ENCODE results near the gene FAM3B. TPM values are rescaled to one million over a fixed set of nuclear protein-coding genes. Genes with fewer than 3 reads are reported as not detected.
A peak's percentile ranks its signal among the peaks of the same experiment; 100 is the strongest.

FAM3B gene
- total and polyA plus RNA-seq, 9 donors, result 0.16 to 0.80 (median 0.30) TPM; not detected in 1

DNA sequence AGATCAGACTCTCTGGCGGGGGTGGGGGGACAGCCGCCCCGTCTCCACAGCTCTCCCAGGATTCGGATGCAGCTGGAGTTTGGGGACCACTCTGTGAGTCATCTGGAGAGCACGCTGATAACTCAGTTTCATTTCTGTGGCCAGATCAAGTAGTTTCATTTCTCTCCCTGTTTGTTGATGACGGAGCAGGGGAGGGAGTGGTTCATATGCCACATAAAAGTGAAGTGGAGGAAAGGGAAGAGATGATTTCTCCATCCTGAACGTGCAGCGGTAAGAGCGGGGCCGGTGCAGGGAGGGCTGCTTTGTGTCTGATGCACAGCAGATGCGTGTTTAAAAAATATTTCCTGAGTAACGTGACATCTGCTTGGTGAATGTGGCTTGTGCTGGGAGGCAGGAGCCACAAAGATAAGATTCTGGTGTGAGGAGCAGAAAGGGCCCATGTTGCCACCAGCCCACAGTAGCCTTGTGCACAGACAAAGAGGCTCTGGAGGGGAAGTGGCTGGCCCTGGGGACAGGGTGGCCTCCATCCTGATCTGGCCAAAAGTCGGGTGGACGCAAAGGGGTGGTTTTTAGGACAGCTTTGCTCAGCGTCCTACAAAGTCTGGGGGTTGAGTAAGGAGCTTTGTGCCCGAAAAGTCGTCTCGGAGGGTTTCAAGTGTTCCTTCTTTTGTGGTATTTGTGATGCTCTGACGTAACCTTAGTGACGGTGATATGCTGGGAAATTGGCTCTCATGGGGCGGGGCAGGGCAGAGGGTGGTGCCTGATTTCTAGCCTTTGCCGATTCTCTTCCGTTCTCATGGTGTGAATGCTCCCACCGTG is 45.4 kb downstream of the FAM3B start, which contains the start of gene MX2:
TSS of gene MX2 (plus strand) at position 242 of the 819 bp plus-strand sequence. CDS start 14,880 bp downstream, outside the sequence.
- Histone ChIP-seq H3K4me1 (ENCODE audit: control insufficient read depth, insufficient read depth, low read length) (peaks cover 31% of the 10 kb centered on the region), H3K36me3 (ENCODE audit: control insufficient read depth, insufficient read depth, low read length) (no peaks in the 10 kb centered on the region), H3K9me3 (replicated peaks; ENCODE audit: control insufficient read depth, low read depth, low read length) (no peaks in the 10 kb centered on the region), H3K27me3 (ENCODE audit: control insufficient read depth, insufficient read depth, low read length) (no peaks in the 10 kb centered on the region), H3K4me3 (ENCODE audit: low read length) (peak within 1 kb of the TSS; percentile 40), H3K27ac (ENCODE audit: low read length) (peak within 1 kb of the TSS; percentile 69)
- DNase-seq, result peak; percentile 80
- WGBS (ENCODE audit: insufficient coverage), result 31% methylated on average over 23 of the region's 24 CpGs

DNA sequence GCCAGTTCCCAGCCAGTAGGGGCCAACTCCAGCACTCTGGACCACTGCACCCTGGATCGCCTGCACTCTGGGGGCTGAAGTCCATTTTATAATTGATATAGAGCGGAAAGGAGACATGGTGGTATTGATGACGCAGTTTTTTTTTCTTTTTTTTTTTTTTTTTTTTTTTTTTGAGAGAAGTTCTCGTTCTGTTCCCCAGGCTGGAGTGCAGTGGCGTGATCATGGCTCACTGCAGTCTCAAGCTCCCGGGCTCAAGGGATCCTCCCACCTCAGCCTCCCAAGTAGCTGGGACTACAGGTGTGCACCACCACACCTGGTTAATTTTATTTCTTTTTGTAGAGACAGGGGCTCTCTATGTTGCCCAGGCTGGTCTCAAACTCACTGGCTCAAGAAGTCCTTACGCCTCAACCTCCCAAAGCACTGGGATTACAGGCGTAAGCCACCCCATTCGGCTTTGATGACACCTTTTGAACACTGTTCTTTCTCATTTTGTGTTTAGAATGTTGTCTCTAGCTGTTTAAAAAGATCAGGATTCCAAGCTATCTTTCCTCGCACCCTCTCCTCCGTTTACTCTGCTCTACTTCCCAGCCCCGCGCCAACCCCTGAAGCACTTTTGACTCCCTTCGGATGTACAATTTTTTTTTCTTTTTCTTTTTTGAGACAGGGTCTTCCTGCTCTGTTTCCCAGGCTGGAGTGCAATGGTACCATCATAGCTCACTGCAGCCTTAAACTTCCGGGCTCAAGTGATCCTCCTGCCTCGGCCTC is 46.2 kb downstream of the FAM3B start:
- H3K36me3 ChIP-seq (ENCODE audit: control insufficient read depth, insufficient read depth, low read length), result no peaks in the 10 kb centered on the region
- no peak for DNase-seq
- peak overlapping the region; percentile 69 for H3K27ac ChIP-seq (ENCODE audit: low read length)
- H3K9me3 ChIP-seq (replicated peaks; ENCODE audit: control insufficient read depth, low read depth, low read length), result no peaks in the 10 kb centered on the region
- 89% methylated on average over 5 of the region's 16 CpGs for WGBS (ENCODE audit: insufficient coverage)
- H3K4me1 ChIP-seq (ENCODE audit: control insufficient read depth, insufficient read depth, low read length), result peaks cover 34% of the 10 kb centered on the region
- peak overlapping the region; percentile 40 for H3K4me3 ChIP-seq (ENCODE audit: low read length)
- H3K27me3 ChIP-seq (ENCODE audit: control insufficient read depth, insufficient read depth, low read length), result peaks cover 1% of the 10 kb centered on the region

DNA sequence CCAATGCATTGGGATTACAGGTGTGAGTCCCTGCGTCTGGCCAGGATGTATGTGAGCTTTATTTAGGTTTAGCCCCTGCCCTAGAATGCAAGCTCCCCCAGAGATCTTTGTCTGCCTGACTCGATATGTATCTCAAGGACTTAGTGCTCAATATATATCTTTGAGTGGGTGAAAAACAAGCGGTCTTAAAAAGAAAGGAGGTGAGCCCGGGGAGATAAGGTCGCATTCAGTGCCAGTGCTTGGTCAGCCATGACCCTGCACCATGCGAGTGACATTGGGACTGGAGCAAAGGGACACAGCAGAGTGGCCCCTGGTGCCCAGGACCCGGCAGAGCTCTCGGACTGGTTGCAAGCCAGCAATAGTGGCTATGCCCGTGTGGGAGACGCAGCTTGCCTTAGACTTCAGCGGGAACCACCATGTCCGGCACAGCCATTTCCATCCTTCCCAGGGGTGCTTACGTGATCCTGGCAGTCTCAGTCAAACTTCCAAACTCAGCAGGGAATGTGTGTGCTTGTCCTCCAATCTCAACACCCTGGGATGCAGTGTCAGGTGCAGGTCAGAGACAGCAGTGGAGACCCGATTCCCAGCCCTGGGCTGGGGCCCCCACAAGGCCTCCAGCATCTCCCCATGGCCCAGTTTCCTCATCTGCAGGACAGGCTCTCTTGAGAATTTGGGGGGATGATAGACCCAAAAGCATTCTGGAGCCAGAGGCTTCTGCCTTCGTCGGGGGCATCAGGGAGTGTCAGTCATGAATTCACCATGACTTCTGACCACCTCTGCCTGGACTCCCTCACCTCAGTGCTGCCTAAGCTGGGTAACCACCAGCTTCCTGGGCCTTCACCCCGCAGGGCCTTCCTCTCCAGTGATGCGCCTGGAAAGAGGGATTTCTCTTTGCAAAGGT is 47.0 kb downstream of the FAM3B start:
- peaks cover 3% of the 10 kb centered on the region for H3K27me3 ChIP-seq (ENCODE audit: control insufficient read depth, insufficient read depth, low read length)
- H3K9me3 ChIP-seq (replicated peaks; ENCODE audit: control insufficient read depth, low read depth, low read length), result no peaks in the 10 kb centered on the region
- no peak for DNase-seq
- WGBS (ENCODE audit: insufficient coverage), result 89% methylated on average over 13 of the region's 18 CpGs
- H3K27ac ChIP-seq (ENCODE audit: low read length), result no peak overlapping the region
- H3K36me3 ChIP-seq (ENCODE audit: control insufficient read depth, insufficient read depth, low read length), result no peaks in the 10 kb centered on the region
- peak overlapping the region; percentile 10 for H3K4me3 ChIP-seq (ENCODE audit: low read length)
- H3K4me1 ChIP-seq (ENCODE audit: control insufficient read depth, insufficient read depth, low read length), result peaks cover 41% of the 10 kb centered on the region

DNA sequence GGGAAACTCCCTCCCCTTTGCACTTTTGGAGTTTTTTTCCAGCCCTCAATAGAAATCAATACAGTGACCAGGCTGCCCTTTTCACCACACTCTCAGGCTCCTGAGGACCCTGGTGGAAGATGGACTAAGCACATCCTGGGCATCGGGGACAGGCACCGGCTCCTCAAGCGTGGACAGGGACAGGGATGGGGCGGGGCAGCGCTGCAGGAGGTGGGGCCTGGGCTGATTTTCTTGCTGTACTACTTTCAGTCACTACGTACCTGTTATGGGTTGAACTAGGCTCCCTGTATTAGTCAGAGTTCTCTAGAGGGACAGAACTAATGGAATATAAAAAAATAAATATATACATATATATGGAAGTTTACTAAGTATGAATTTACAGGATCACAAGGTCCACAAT is 47.7 kb downstream of the FAM3B start:
- Histone ChIP-seq H3K9me3 (replicated peaks; ENCODE audit: control insufficient read depth, low read depth, low read length) (no peaks in the 10 kb centered on the region), H3K4me1 (ENCODE audit: control insufficient read depth, insufficient read depth, low read length) (peaks cover 48% of the 10 kb centered on the region), H3K27me3 (ENCODE audit: control insufficient read depth, insufficient read depth, low read length) (peaks cover 6% of the 10 kb centered on the region), H3K4me3 (ENCODE audit: low read length) (no peak overlapping the region), H3K27ac (ENCODE audit: low read length) (no peak overlapping the region), H3K36me3 (ENCODE audit: control insufficient read depth, insufficient read depth, low read length) (no peaks in the 10 kb centered on the region)
- no peak for DNase-seq
- 60% methylated on average over 1 of the region's 6 CpGs for WGBS (ENCODE audit: insufficient coverage)

- H3K27ac ChIP-seq (ENCODE audit: low read length), result no peak overlapping the region
- H3K4me1 ChIP-seq (ENCODE audit: control insufficient read depth, insufficient read depth, low read length), result peaks cover 43% of the 10 kb centered on the region
- no peaks in the 10 kb centered on the region for H3K9me3 ChIP-seq (replicated peaks; ENCODE audit: control insufficient read depth, low read depth, low read length)
- 95% methylated on average over 9 of the region's 15 CpGs for WGBS (ENCODE audit: insufficient coverage)
- H3K4me3 ChIP-seq (ENCODE audit: low read length), result no peak overlapping the region
- no peak for DNase-seq
- no peaks in the 10 kb centered on the region for H3K36me3 ChIP-seq (ENCODE audit: control insufficient read depth, insufficient read depth, low read length)
- peaks cover 9% of the 10 kb centered on the region for H3K27me3 ChIP-seq (ENCODE audit: control insufficient read depth, insufficient read depth, low read length)
Observed at GRCh38 chr21:41365377-41366107, 48.9 kb downstream of the FAM3B start.

DNA sequence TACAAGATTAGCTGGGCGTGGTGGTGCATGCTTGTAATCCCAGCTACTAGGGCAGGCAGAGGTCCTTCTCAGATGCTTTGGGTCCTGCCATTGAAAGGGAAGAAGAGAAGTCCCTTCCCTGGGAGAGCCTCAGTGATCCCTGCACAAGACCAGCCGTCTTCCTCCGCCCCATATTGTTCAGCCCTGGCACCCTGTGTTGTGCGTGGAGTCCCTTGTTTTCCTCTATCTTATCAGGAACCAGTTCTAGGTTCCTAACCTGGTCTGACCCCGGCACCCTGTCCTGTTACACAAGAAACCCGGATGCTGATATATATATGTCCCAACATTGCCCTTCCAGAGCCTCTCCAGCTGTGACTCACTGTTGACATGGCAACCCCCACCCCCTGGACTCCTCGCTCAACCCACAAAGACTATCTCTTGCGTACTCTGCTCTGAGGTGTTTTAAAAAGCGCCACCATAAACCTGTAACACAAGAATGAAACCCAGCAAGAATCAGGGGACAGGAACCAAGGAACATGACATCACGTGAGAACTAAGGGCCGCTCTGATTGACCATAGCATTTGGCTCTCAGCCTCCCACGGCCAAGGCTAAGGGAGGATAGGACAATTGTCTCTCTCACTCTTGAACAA is 50.0 kb downstream of the FAM3B start:
- Histone ChIP-seq H3K27ac (ENCODE audit: low read length) (no peak overlapping the region), H3K36me3 (ENCODE audit: control insufficient read depth, insufficient read depth, low read length) (no peaks in the 10 kb centered on the region), H3K4me3 (ENCODE audit: low read length) (no peak overlapping the region), H3K27me3 (ENCODE audit: control insufficient read depth, insufficient read depth, low read length) (peaks cover 9% of the 10 kb centered on the region), H3K9me3 (replicated peaks; ENCODE audit: control insufficient read depth, low read depth, low read length) (no peaks in the 10 kb centered on the region), H3K4me1 (ENCODE audit: control insufficient read depth, insufficient read depth, low read length) (peaks cover 34% of the 10 kb centered on the region)
- DNase-seq, result no peak
- WGBS (ENCODE audit: insufficient coverage), result 81% methylated on average over 9 of the region's 12 CpGs

DNA sequence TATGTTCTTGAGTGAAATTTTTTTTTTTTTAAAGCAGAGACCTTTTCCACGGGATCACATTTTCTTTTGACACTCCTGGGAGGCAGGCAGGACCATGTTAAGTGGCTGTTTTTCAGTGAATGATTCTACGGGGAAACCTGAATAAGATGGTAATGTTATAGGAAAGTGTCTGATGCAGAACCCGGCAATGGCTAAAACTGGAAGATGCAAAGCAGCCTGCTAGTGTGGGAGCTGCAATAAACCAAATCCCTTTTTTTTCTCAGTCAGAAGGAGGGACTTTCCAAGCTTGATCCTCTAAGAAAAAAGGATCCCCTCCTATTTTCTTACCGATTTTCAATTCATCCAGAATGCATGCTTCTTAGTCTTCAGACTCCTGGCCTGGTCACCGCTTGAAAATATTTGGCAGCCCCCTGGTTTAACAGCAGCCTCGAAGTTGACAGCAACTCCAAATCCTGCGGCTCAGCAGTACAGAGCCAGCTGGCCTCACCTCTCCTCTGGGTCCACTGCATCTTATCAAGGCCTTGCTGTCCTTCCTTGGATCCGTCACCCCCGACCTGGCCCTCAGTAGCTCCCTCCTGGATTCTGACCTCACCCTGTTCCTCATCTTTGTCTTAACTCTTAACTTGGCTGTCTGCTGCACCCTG is 50.8 kb downstream of the FAM3B start:
- Histone ChIP-seq H3K4me1 (ENCODE audit: control insufficient read depth, insufficient read depth, low read length) (peaks cover 30% of the 10 kb centered on the region), H3K27ac (ENCODE audit: low read length) (no peak overlapping the region), H3K36me3 (ENCODE audit: control insufficient read depth, insufficient read depth, low read length) (no peaks in the 10 kb centered on the region), H3K4me3 (ENCODE audit: low read length) (no peak overlapping the region), H3K27me3 (ENCODE audit: control insufficient read depth, insufficient read depth, low read length) (peaks cover 9% of the 10 kb centered on the region), H3K9me3 (replicated peaks; ENCODE audit: control insufficient read depth, low read depth, low read length) (no peaks in the 10 kb centered on the region)
- peak; percentile 48 for DNase-seq
- 29% methylated on average over 7 of the region's 9 CpGs for WGBS (ENCODE audit: insufficient coverage)

GRCh38 chr21:41367945-41368734 is 51.5 kb downstream of the FAM3B start:
- Histone ChIP-seq H3K27ac (ENCODE audit: low read length) (no peak overlapping the region), H3K36me3 (ENCODE audit: control insufficient read depth, insufficient read depth, low read length) (no peaks in the 10 kb centered on the region), H3K9me3 (replicated peaks; ENCODE audit: control insufficient read depth, low read depth, low read length) (no peaks in the 10 kb centered on the region), H3K4me3 (ENCODE audit: low read length) (no peak overlapping the region), H3K4me1 (ENCODE audit: control insufficient read depth, insufficient read depth, low read length) (peaks cover 26% of the 10 kb centered on the region), H3K27me3 (ENCODE audit: control insufficient read depth, insufficient read depth, low read length) (peaks cover 9% of the 10 kb centered on the region)
- no peak for DNase-seq
- 70% methylated on average over 9 of the region's 15 CpGs for WGBS (ENCODE audit: insufficient coverage)
